K562 (cell line): ENCODE results near the gene TMEM185B. TPM values are rescaled to one million over a fixed set of nuclear protein-coding genes. Genes with fewer than 3 reads are reported as not detected.

Source experiments
- ATAC-seq: fragments of 200-7000 bp; cut with Tn5 transposase; 3 replicates; pipeline ENCODE4 v1.9.1; 2020; ENCODE audit warnings: moderate library complexity
- BruUV-seq: library from RNA; stranded (reverse); fragments of 400-500 nt; replicated peaks from 2 replicates; lab custom pipeline; 2021; lab: Mats Ljungman, UMichigan
- CTCF ChIA-PET: fragments of 300-600 bp; formaldehyde crosslinking; extraction: SDS; loops from one replicate; lab custom pipeline; 2021; ENCODE audit warnings: low intra/inter-chr PET ratio; lab: Yijun Ruan, JAX
- POLR2A ChIA-PET: fragments of 300-600, 350-650 bp; sonication (Branson Sonifier 250); formaldehyde crosslinking; extraction: SDS; loops from one replicate; lab custom pipeline; 2021; ENCODE audit warnings: antibody characterized with exemption, inconsistent platforms; lab: Yijun Ruan, JAX
- DNase-seq, 4 experiments: peaks; one replicate each; pipeline versions ENCODE4 v3.0.0 to v3.0.0-alpha.2; 2011 to 2018; ENCODE audit warnings: low spot score in 3 of 4, mixed read lengths in 3 of 4; ENCODE audit errors: extremely low read depth in 1 of 4
- FAIRE-seq: peaks from 2 replicates; lab custom pipeline; 2011; peaks lifted over from hg19 to GRCh38; lab: Jason Lieb, UNC
- H2AFZ ChIP-seq: 2 replicates; pipeline ENCODE4 v1.6.0; 2011; ENCODE audit warnings: low read depth, low read length, control low read depth, inconsistent platforms
- H3K27ac ChIP-seq: fragments of 200-600 bp; 3 replicates; pipeline ENCODE4 v1.8.0; 2011; ENCODE audit warnings: low read depth, mild to moderate bottlenecking, control low read depth, inconsistent platforms, low read length, moderate library complexity, mixed read lengths; ENCODE audit errors: extremely low read depth
- H3K27me3 ChIP-seq, 2 experiments: fragments of 300-600 bp in 1 of 2; 2 replicates in 1 of 2; 3 replicates in 1 of 2; pipeline versions ENCODE4 v1.6.0 to v1.8.0; 2011; ENCODE audit warnings: inconsistent platforms in 2 of 2, low read length in 2 of 2, mild to moderate bottlenecking in 1 of 2, mixed read lengths in 1 of 2, moderate library complexity in 1 of 2; ENCODE audit not compliant: control insufficient read depth in 2 of 2, insufficient read depth in 2 of 2
- H3K36me3 ChIP-seq: fragments of 300-600 bp; 3 replicates; pipeline ENCODE4 v1.8.0; 2011; ENCODE audit warnings: mild to moderate bottlenecking, low read length, inconsistent platforms; ENCODE audit not compliant: control insufficient read depth, insufficient read depth
- H3K4me1 ChIP-seq, 2 experiments: fragments of 200-600 bp in 1 of 2; replicated peaks in 1 of 2; 2 replicates in 1 of 2; 3 replicates in 1 of 2; pipeline versions ENCODE4 v1.5.1 to v1.8.0; 2011; ENCODE audit warnings: inconsistent platforms in 2 of 2, low read length in 2 of 2, mild to moderate bottlenecking in 1 of 2, mixed read lengths in 1 of 2, moderate library complexity in 1 of 2; ENCODE audit not compliant: control insufficient read depth in 2 of 2, insufficient read depth in 2 of 2
- H3K4me2 ChIP-seq: 2 replicates; pipeline ENCODE4 v1.6.1; 2011; ENCODE audit warnings: low read length, control low read depth, inconsistent platforms, mixed read lengths; ENCODE audit not compliant: insufficient read depth
- H3K4me3 ChIP-seq: fragments of 200-600 bp; sonication (generic), shearing (Covaris generic); 2 replicates; pipeline ENCODE4 v1.5.1; 2016; ENCODE audit warnings: control low read depth, inconsistent platforms
- H3K79me2 ChIP-seq: fragments of 200-600 bp; 3 replicates; pipeline ENCODE4 v1.8.0; 2011; ENCODE audit warnings: low read length, inconsistent platforms; ENCODE audit not compliant: control insufficient read depth, insufficient read depth
- H3K9ac ChIP-seq, 2 experiments: 2 replicates each; pipeline versions ENCODE4 v1.6.0 to v1.6.1; 2011; ENCODE audit warnings: low read depth in 2 of 2, low read length in 2 of 2, control low read depth in 1 of 2, inconsistent platforms in 1 of 2, mild to moderate bottlenecking in 1 of 2, mixed read lengths in 1 of 2; ENCODE audit not compliant: insufficient read depth in 1 of 2
- H3K9me1 ChIP-seq: one replicate; pipeline ENCODE4 v1.6.0; 2011; ENCODE audit warnings: inconsistent platforms, mild to moderate bottlenecking, low read length, moderate library complexity; ENCODE audit not compliant: control insufficient read depth, insufficient read depth
- H3K9me3 ChIP-seq: replicated peaks from 2 replicates; pipeline ENCODE4 v1.5.1; 2011; ENCODE audit warnings: low read depth, low read length, inconsistent platforms; ENCODE audit not compliant: control insufficient read depth, insufficient read depth
- H4K20me1 ChIP-seq: replicated peaks from 2 replicates; pipeline ENCODE4 v1.6.1; 2011; ENCODE audit warnings: low read length, inconsistent platforms, mixed read lengths; ENCODE audit not compliant: control insufficient read depth, insufficient read depth
- CBFA2T2 ChIP-seq: fragments of 450-650 bp; conservative IDR thresholded peaks from 2 replicates; pipeline ENCODE4 v1.6.1; 2017; ENCODE audit warnings: mild to moderate bottlenecking
- CBFA2T3 ChIP-seq: fragments of 450-650 bp; IDR thresholded peaks from 2 replicates; pipeline ENCODE4 v1.6.1; 2017
- CXXC5 ChIP-seq: fragments of 250-450 bp; sonication (Bioruptor Pico); IDR thresholded peaks from 2 replicates; pipeline ENCODE4 v1.8.0; 2022; ENCODE audit warnings: inconsistent platforms, mild to moderate bottlenecking, moderate library complexity
- NRF1 ChIP-seq, 2 experiments: fragments of 450-650 bp; IDR thresholded peaks in 1 of 2; conservative IDR thresholded peaks in 1 of 2; 2 replicates each; pipeline ENCODE4 v1.6.1; 2014; ENCODE audit warnings: mild to moderate bottlenecking in 2 of 2
- POLR2AphosphoS2 ChIP-seq: IDR thresholded peaks from 2 replicates; pipeline ENCODE4 v1.6.1; 2012; ENCODE audit warnings: low read length, improper control_type of control experiment
- RHOXF2B ChIP-seq: fragments of 250-450 bp; sonication (Bioruptor Pico); conservative IDR thresholded peaks from 2 replicates; pipeline ENCODE4 v1.5.1; 2021
- TCF3 ChIP-seq: sonication (generic); formaldehyde crosslinking; IDR thresholded peaks from 2 replicates; pipeline ENCODE4 v1.4.0; 2020; ENCODE audit warnings: mild to moderate bottlenecking, missing genetic modification reagents
- TEAD4 ChIP-seq, 2 experiments: sonication (generic) in 1 of 2; formaldehyde crosslinking in 1 of 2; IDR thresholded peaks; 2 replicates each; pipeline versions ENCODE4 v1.6.1 to v1.8.0; 2012 to 2022; ENCODE audit warnings: borderline replicate concordance in 1 of 2, inconsistent platforms in 1 of 2, low read length in 1 of 2, mild to moderate bottlenecking in 1 of 2, missing genetic modification reagents in 1 of 2
- ZBTB11 ChIP-seq, 3 experiments: fragments of 200-800 bp in 1 of 3; fragments of 250-450 bp in 1 of 3; fragments of 450-650 bp in 1 of 3; sonication (Bioruptor Pico) in 1 of 3; sonication (Bioruptor generic) in 1 of 3; formaldehyde crosslinking in 1 of 3; IDR thresholded peaks; 2 replicates each; pipeline versions ENCODE4 v1.6.1 to v1.8.0; 2016 to 2022; ENCODE audit warnings: mild to moderate bottlenecking in 2 of 3, missing genetic modification characterization in 2 of 3, missing compliant biosample characterization in 1 of 3, moderate library complexity in 1 of 3
- ZNF263 ChIP-seq: sonication (generic); formaldehyde crosslinking; IDR thresholded peaks from 2 replicates; pipeline ENCODE4 v1.8.0; 2022; ENCODE audit warnings: mild to moderate bottlenecking, missing genetic modification reagents, borderline replicate concordance
- WGBS: fragments of 100-300 bp; shearing (Covaris generic); methylation state at CpG from one replicate; pipeline ENCODE4 v1.1.6; 2016; ENCODE audit warnings: low coverage, mixed read lengths; ENCODE audit not compliant: insufficient coverage; ENCODE audit errors: missing lambda C conversion rate; 5-methylcytosine and 5-hydroxymethylcytosine counted together
- in situ Hi-C: fragments of 300-500 bp; cut with MboI; formaldehyde crosslinking; loops from 4 replicates; pipeline ENCODE4 v1.15.0; 2018; ENCODE audit warnings: inconsistent platforms, mixed read lengths
- intact Hi-C: fragments of 100-400 bp; cut with micrococcal nuclease; formaldehyde crosslinking; loops from 2 replicates; pipeline ENCODE4 v1.14.2; 2022
- polyA plus RNA-seq, 8 experiments: library from polyadenylated mRNA; depleted of rRNA in 4 of 8; stranded (reverse) in 5 of 8; unstranded in 3 of 8; fragments of >200 nt; fragmentation: Nextera tagmentation in 2 of 8; fragmentation: Illumina TruSeq in 1 of 8; extraction: Ambion mirVana in 2 of 8; extraction: Trizol in 1 of 8; gene quantifications; 2 replicates each; pipeline versions ENCODE4 v1.2.1 to v1.2.3, GENCODE V29; 2011 to 2014; ENCODE audit warnings: inconsistent platforms in 1 of 8, missing spikeins in 1 of 8
- total RNA-seq, 7 experiments: library from RNA; depleted of rRNA in 6 of 7; stranded (reverse); fragments of >200 nt in 6 of 7; fragmentation: Illumina TruSeq in 2 of 7; extraction: Trizol in 2 of 7; gene quantifications; 2 replicates each; pipeline versions ENCODE4 v1.2.1 to v1.2.3, GENCODE V29; 2011 to 2021; ENCODE audit warnings: low replicate concordance in 1 of 7

TMEM185B gene
- total and polyA plus RNA-seq, 9 of the 15 experiments (the other 6 are each of a cell fraction or from before 2014, with no cell fraction given), result 2.9 to 28.2 (median 11.5) TPM

GRCh38 chr2:120247851-120248250, 24.7 kb upstream of the TMEM185B start:
- H3K9me3 ChIP-seq, result no peaks in the 10 kb centered on the region
- H3K4me3 ChIP-seq, result no peak overlapping the region
- ChIA-PET POLR2A (interaction anchor here (1.5 to 2.1 kb wide), 2 partner anchors 16 to 25 kb away, joined by 7 to 10 read pairs; partner anchors contain the start of gene TMEM185B), CTCF (no interaction called here)
- no peak overlapping the region for H2AFZ ChIP-seq
- no peak for TF ChIP-seq POLR2AphosphoS2
- H3K9ac ChIP-seq, result no peak overlapping the region
- in situ Hi-C loops (no loop called here), intact Hi-C loops (no loop called here)
- no peak for FAIRE-seq
- no TSS peak for BruUV-seq
- no peaks in the 10 kb centered on the region; the same call in 1 of the 2 replicates for H4K20me1 ChIP-seq
- H3K4me1 ChIP-seq, result peaks cover 11 to 24% of the 10 kb centered on the region in 2 experiments
- no peak for ATAC-seq
- no peak overlapping the region for H3K4me2 ChIP-seq
- H3K27me3 ChIP-seq, result peaks cover 0 to 6% of the 10 kb centered on the region in 2 experiments; a peak in 3 of 5 replicates
- H3K36me3 ChIP-seq, result no peaks in the 10 kb centered on the region
- no peaks in the 10 kb centered on the region for H3K9me1 ChIP-seq
- no peak for DNase-seq
- H3K27ac ChIP-seq, result no peak overlapping the region
- WGBS, result 19% methylated on average over 6 of the region's 6 CpGs
- H3K79me2 ChIP-seq, result no peaks in the 10 kb centered on the region

DNA sequence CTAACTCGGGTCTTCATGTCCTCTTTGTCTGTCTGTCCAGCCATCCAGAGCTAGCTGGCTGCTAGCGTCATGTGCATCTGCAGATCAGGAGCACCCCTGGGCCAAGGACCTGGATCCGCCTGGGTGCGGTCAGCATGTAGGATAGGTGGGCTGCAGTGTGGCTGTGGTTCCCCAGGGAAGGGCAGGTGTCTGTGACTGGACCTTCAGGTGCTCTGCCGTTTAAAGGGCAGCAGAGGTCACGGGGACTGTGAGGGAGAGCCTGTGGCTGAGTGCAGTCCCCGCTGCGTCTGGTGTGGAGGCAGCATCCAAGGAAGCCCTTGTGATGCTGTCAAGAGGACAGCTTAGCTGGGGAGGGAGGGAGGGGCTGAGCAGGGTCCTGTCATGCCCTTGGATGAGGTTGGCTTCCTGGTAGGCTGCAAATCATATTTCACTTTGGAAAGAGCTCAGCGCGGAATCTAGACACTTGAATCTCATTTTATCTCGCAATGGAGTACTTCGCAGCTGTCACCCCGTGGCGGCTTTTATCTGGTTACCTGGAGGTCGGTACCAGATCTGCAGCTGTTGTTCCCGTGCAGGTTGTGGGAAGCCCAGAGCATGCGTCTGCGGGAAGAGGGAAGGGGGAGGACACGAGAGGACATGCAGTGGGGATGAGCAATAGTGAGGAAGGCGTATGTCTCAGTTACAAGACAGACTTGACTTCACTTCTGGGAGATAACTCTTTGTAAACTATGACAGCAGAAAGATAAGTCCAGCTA, 23.5 kb upstream of the TMEM185B start:
- Histone ChIP-seq H3K9me1 (no peaks in the 10 kb centered on the region), H3K4me3 (no peak overlapping the region), H3K79me2 (no peaks in the 10 kb centered on the region), H2AFZ (no peak overlapping the region), H3K27me3 (peaks cover 0 to 6% of the 10 kb centered on the region in 2 experiments; a peak in 3 of 5 replicates), H3K36me3 (no peaks in the 10 kb centered on the region), H3K9ac (0 out of 4 replicates have a peak overlapping the region, but pooled peaks of 1 of the 2 experiments have one; percentile 6), H3K4me1 (peaks cover 10 to 16% of the 10 kb centered on the region in 2 experiments), H3K9me3 (no peaks in the 10 kb centered on the region), H3K27ac (no peak overlapping the region), H3K4me2 (no peak overlapping the region), H4K20me1 (no peaks in the 10 kb centered on the region; the same call in 1 of the 2 replicates)
- intact Hi-C loops, result no loop called here
- BruUV-seq, result no TSS peak
- CTCF ChIA-PET, result no interaction called here
- no peak for DNase-seq
- POLR2A ChIA-PET, result interaction anchor here (0.6 to 2.1 kb wide), 4 partner anchors 11 to 36 kb away, joined by 3 to 10 read pairs (median 5); partner anchors contain the start of gene TMEM185B
- in situ Hi-C loops, result no loop called here
- no peak for ATAC-seq
- FAIRE-seq, result peak; percentile 32
- WGBS, result 14% methylated on average over 17 of the region's 20 CpGs
- TF ChIP-seq ZNF263 (CRISPR knock-in tag), result peak; percentile 86
- no peak for TF ChIP-seq RHOXF2B (CRISPR knock-in tag)
- 0 out of 2 replicates have a peak, but pooled peaks have one; percentile 12 for TF ChIP-seq CXXC5 (CRISPR knock-in tag)
- peak; percentile 59 to 71 for TF ChIP-seq NRF1 (conservative IDR thresholded peaks at IDR 0.05 in 1 of 2, IDR thresholded peaks at IDR 0.05 in 1 of 2)
- no peak for TF ChIP-seq ZBTB11 (CRISPR knock-in tag; IDR thresholded peaks at IDR 0.05)
- peak; percentile 30; the same call in 1 of the 2 replicates for TF ChIP-seq TEAD4 (IDR thresholded peaks at IDR 0.05; ENCODE audit: low read length)
- no peak for TF ChIP-seq TEAD4 (CRISPR knock-in tag; IDR thresholded peaks at IDR 0.05; ENCODE audit: borderline replicate concordance)
- peak; percentile 25; the same call in 1 of the 2 replicates for TF ChIP-seq CBFA2T2
- TF ChIP-seq CBFA2T3, result peak; percentile 54
- 0 out of 2 replicates have a peak, but pooled peaks have one; percentile 7 for TF ChIP-seq TCF3 (CRISPR knock-in tag)
